Measurements from ENCODE around the gene FAF1. TPM values are rescaled to one million over a fixed set of nuclear protein-coding genes. Genes with fewer than 3 reads are reported as not detected.
A peak's percentile ranks its signal among the peaks of the same experiment; 100 is the strongest.

FAF1 gene
- total RNA-seq, 2 donors from 2014 or later: 60.3 to 66.7 TPM

DNA sequence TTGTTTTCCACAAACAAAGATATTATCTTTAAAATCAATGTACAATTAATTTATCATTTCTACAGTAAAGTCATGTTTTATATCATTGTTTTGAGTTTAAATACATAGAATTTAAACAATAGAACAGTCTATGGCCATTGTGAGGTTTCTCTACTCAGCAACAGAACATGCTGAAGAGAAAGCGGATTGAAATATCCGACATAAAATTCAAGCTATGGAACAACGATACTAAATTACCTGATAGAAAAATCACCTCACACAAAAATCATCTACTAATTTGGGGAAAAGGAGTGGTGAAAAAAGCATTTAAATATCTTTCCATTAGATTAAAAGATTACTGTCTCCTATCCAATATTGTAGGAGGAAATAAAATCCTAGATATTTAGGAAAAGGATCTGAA lies 22.5 kb upstream of the FAF1 start:
- intact Hi-C loops (cut with DNase I): no loop called here
- no peak for DNase-seq
- H3K36me3 ChIP-seq: no peaks in the 10 kb centered on the region
- TF ChIP-seq, protein P1, sequence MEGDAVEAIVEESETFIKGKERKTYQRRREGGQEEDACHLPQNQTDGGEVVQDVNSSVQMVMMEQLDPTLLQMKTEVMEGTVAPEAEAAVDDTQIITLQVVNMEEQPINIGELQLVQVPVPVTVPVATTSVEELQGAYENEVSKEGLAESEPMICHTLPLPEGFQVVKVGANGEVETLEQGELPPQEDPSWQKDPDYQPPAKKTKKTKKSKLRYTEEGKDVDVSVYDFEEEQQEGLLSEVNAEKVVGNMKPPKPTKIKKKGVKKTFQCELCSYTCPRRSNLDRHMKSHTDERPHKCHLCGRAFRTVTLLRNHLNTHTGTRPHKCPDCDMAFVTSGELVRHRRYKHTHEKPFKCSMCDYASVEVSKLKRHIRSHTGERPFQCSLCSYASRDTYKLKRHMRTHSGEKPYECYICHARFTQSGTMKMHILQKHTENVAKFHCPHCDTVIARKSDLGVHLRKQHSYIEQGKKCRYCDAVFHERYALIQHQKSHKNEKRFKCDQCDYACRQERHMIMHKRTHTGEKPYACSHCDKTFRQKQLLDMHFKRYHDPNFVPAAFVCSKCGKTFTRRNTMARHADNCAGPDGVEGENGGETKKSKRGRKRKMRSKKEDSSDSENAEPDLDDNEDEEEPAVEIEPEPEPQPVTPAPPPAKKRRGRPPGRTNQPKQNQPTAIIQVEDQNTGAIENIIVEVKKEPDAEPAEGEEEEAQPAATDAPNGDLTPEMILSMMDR (IDR thresholded peaks at IDR 0.05): no peak
- H3K4me1 ChIP-seq: no peaks in the 10 kb centered on the region
- no peak overlapping the region for H3K4me3 ChIP-seq
- no peaks in the 10 kb centered on the region for H3K9me3 ChIP-seq
- H3K27me3 ChIP-seq: no peaks in the 10 kb centered on the region
- no peak overlapping the region for H3K9ac ChIP-seq (ENCODE audit: low read depth in 2 of 2, low read length in 2 of 2)
- H3K27ac ChIP-seq: no peak overlapping the region

DNA sequence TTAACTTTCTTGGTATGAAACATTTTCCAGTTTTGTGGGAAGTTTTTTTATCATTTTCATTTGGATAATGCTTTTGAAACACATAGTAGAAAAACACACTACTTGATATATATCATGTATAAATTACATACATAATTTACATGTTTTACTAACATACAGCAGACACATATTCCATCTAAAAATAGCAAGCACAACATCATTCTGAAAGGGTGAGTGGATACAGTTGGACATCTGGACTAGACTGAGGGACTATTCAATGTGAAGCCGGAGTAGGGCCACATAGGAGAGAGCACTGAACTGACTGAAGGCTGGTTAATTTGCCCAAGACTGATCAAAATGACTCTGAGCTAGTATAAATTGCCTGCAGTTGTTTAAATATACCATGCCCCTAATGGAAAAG lies 21.7 kb upstream of the FAF1 start:
- no peaks in the 10 kb centered on the region for H3K36me3 ChIP-seq
- H3K4me1 ChIP-seq: no peaks in the 10 kb centered on the region
- intact Hi-C loops (cut with DNase I): no loop called here
- no peaks in the 10 kb centered on the region for H3K27me3 ChIP-seq
- H3K9me3 ChIP-seq: no peaks in the 10 kb centered on the region
- H3K4me3 ChIP-seq: no peak overlapping the region
- no peak for DNase-seq
- H3K27ac ChIP-seq: no peak overlapping the region
- TF ChIP-seq, protein P1 (IDR thresholded peaks at IDR 0.05): no peak
- no peak overlapping the region for H3K9ac ChIP-seq (ENCODE audit: low read depth in 2 of 2, low read length in 2 of 2)

DNA sequence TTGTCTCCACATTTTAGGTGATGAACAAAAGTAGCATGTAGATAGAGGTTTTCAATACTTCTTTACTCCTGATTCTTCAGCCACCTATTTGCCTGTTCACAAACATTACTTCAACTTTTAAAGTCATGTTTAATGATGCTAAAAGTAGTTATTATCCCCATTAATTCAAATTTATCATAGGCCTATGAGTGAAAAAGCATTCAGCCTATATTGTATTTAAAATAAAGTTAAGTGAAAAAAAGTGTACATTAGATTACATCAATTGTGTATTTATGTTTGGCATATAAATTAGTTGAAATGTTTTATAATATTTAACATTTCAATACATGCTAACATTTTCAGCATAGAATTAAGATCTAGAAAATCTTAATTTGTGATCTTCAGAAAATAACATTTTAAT lies 20.4 kb upstream of the FAF1 start:
- intact Hi-C loops (cut with DNase I): no loop called here
- no peaks in the 10 kb centered on the region for H3K9me3 ChIP-seq
- H3K9ac ChIP-seq (ENCODE audit: low read depth in 2 of 2, low read length in 2 of 2): no peak overlapping the region

DNA sequence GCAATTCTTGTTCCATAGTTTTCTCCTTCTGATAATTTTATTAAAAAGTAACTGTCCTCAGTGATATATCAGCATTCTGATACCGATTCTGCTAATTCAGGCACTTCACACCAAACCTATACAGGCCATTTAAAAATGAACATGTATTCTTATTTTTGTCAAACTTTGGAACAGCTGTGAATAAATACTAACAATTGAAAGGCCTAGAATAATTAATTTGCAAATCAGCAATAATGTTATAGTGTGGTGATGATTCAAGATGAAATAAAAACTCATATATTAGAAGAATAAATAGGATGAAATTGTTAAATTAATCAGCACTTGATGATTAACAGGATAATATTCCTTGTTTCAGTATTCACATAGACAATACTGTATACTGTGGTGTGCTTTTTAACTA lies 19.9 kb upstream of the FAF1 start:
- Histone ChIP-seq H3K9ac (ENCODE audit: low read depth in 2 of 2, low read length in 2 of 2) (no peak overlapping the region), H3K4me3 (no peak overlapping the region), H3K4me1 (no peaks in the 10 kb centered on the region), H3K36me3 (no peaks in the 10 kb centered on the region), H3K9me3 (no peaks in the 10 kb centered on the region), H3K27me3 (no peaks in the 10 kb centered on the region), H3K27ac (no peak overlapping the region)
- no peak for DNase-seq
- intact Hi-C loops (cut with DNase I): no loop called here
- TF ChIP-seq, protein P1 (IDR thresholded peaks at IDR 0.05): no peak

More for the DNA sequence above, 20.4 kb upstream of the FAF1 start:
- H3K4me3 ChIP-seq: no peak overlapping the region
- DNase-seq: no peak
- H3K27me3 ChIP-seq: no peaks in the 10 kb centered on the region
- TF ChIP-seq, protein P1 (IDR thresholded peaks at IDR 0.05): no peak
- no peak overlapping the region for H3K27ac ChIP-seq
- H3K36me3 ChIP-seq: no peaks in the 10 kb centered on the region
- H3K4me1 ChIP-seq: no peaks in the 10 kb centered on the region

DNA sequence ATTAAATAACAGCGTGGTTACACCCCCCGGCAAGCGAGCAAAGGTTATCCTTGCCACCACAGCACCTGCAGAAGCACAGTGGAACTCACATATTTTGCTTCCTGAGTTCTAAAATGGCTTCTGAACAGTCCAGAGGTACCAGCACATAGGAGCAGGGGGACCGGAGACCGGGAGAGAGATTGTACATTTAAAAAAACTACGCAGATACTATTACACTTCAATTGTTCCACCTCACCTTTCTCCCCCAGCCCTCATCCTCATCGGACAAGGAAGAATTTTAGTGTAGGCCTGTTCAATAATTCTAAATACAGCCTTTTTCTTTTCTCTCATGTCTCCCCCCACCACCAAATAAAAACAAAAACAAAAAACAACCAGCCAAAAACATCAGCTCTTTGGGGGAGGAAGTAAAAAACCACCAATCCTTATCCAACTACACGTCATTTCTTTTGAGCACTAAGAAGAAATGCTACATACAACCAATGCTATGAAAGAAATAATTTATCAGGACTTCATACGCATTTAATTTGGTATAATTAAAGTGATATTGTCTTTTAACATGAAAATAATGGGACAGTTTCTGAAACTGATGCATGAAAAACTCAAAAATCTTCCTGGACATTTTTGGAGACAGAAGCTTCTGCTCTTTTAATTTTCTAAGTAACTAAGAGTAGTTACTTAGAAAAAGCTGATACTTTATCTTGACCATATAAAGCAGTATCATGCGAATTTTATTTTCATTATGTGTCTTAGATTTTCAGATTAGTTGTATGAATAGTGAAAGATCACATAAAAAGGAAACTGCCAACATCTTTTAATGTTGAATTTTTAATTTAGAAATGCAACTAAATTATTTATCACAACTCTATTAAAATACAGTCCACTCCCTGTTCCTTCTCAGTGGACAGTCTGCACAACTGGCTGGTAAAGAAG lies 19.1 kb upstream of the FAF1 start:
- Histone ChIP-seq H3K36me3 (no peaks in the 10 kb centered on the region), H3K4me1 (no peaks in the 10 kb centered on the region), H3K9me3 (no peaks in the 10 kb centered on the region), H3K9ac (ENCODE audit: low read depth in 2 of 2, low read length in 2 of 2) (peak overlapping the region; percentile 36 to 81), H3K4me3 (peak overlapping the region; percentile 71), H3K27ac (peak overlapping the region; percentile 70), H3K27me3 (no peaks in the 10 kb centered on the region)
- TF ChIP-seq, protein P1 (IDR thresholded peaks at IDR 0.05): no peak
- intact Hi-C loops (cut with DNase I): no loop called here
- peak; percentile 46 for DNase-seq
